DOHH2 (cell line): Measurements from ENCODE around the gene PCNX4.
A peak's percentile ranks its signal among the peaks of the same experiment; 100 is the strongest.

Experiments
- H3F3A ChIP-seq: fragments of 200-600 bp; sonication (generic), shearing (Covaris generic); 2 replicates; pipeline ENCODE4 v1.6.0; 2016; ENCODE audit warnings: antibody characterized with exemption, mild to moderate bottlenecking; ENCODE audit not compliant: control insufficient read depth, insufficient read depth
- H3K27ac ChIP-seq: fragments of 200-600 bp; sonication (generic); 2 replicates; pipeline ENCODE4 v1.5.1; 2014; ENCODE audit warnings: low read depth, mild to moderate bottlenecking, low read length, moderate library complexity
- H3K27me3 ChIP-seq: fragments of 200-600 bp; sonication (generic); 2 replicates; pipeline ENCODE4 v1.6.1; 2014; ENCODE audit warnings: mild to moderate bottlenecking, low read length, mixed read lengths; ENCODE audit not compliant: control insufficient read depth
- H3K36me3 ChIP-seq: fragments of 200-600 bp; sonication (generic); 2 replicates; pipeline ENCODE4 v1.6.1; 2014; ENCODE audit warnings: mild to moderate bottlenecking, low read length, moderate library complexity, mixed read lengths; ENCODE audit not compliant: control insufficient read depth
- H3K4me1 ChIP-seq: fragments of 200-600 bp; sonication (generic); 2 replicates; pipeline ENCODE4 v1.6.1; 2014; ENCODE audit warnings: mild to moderate bottlenecking, low read length, mixed read lengths; ENCODE audit not compliant: control insufficient read depth
- H3K4me2 ChIP-seq: fragments of 200-600 bp; sonication (generic); 2 replicates; pipeline ENCODE4 v1.6.0; 2014; ENCODE audit warnings: mild to moderate bottlenecking, low read length, moderate library complexity
- H3K4me3 ChIP-seq: fragments of 200-600 bp; sonication (generic); 2 replicates; pipeline ENCODE4 v1.5.1; 2014; ENCODE audit warnings: mild to moderate bottlenecking, low read length, mixed read lengths
- H3K79me2 ChIP-seq: fragments of 200-600 bp; sonication (generic); 2 replicates; pipeline ENCODE4 v1.6.1; 2014; ENCODE audit warnings: mild to moderate bottlenecking, low read length, mixed read lengths; ENCODE audit not compliant: control insufficient read depth
- H3K9me2 ChIP-seq: fragments of 200-600 bp; sonication (generic); replicated peaks from 2 replicates; pipeline ENCODE4 v1.6.1; 2014; ENCODE audit warnings: mild to moderate bottlenecking, low read length, mixed read lengths; ENCODE audit not compliant: control insufficient read depth
- H3K9me3 ChIP-seq: fragments of 200-600 bp; sonication (generic); 2 replicates; pipeline ENCODE4 v1.6.1; 2014; ENCODE audit warnings: antibody characterized with exemption, low read length, mixed read lengths; ENCODE audit not compliant: control insufficient read depth, insufficient read depth
- H4K20me1 ChIP-seq: fragments of 200-600 bp; sonication (generic); 2 replicates; pipeline ENCODE4 v1.6.0; 2014; ENCODE audit warnings: low read depth, mild to moderate bottlenecking, antibody characterized with exemption, low read length, moderate library complexity; ENCODE audit not compliant: control insufficient read depth, insufficient read depth
- EZH2phosphoT487 ChIP-seq: fragments of 200-600 bp; sonication (generic); IDR thresholded peaks from 2 replicates; pipeline ENCODE4 v1.6.1; 2017; ENCODE audit warnings: borderline replicate concordance, mild to moderate bottlenecking, antibody characterized with exemption, low read length, moderate library complexity, mixed read lengths
- TF ChIP-seq, protein P1 (sequence below): fragments of 200-600 bp; sonication (generic); IDR thresholded peaks from one replicate; pipeline ENCODE4 v1.5.1; 2014; ENCODE audit warnings: antibody characterized with exemption, mild to moderate bottlenecking, low read depth, low read length; ENCODE audit not compliant: poor library complexity, severe bottlenecking

PCNX4 gene

DNA sequence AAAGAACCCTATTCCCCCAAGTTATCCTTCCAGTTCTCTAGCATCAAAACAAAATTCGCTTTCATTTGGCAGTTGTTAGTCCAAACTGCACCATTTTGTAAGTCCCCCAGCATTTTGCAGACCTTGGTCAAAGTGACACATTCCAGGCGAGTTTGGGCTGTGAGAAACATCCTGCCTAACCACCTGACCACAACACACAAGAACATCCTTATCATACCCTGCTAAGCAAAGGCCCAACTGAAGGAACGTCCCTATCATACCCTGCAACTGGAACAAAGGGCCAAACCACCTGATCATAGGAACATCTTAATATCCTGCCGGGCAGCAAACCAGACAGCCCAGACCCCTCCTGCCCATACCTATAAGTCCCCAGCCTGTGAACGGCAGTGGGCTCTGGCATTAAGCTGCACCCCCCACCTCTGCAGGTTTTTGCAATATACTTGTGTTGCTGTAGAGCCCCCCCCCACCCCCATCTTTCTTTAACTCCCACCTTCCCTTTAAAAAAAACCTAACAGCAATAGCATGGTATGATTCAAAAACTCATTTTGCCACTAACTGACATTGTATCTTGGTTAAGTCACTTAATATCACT, 2.7 kb downstream of the PCNX4 start:
- Histone ChIP-seq H3K27ac (no peak overlapping the region), H3K36me3 (peaks cover 40% of the 10 kb centered on the region)

DNA sequence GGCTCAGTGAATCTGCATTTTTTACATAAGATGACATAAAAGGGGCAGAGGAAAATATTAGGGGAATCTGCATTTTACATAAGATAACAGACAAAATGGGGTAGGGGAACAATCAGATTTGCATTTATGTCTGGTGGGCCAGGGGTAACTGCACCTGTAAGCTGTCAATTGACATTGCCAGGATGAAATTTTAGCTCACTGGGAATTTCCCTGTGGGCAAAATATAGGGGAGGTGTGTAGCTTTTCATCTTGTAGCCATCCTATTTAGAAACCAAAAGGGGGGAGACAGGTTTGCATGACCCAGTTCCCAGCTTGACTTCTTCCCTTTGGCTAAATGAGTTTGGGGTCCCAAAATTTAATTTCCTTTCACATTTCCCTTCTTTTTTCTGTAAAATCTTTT, 3.5 kb downstream of the PCNX4 start:
- no peak for TF ChIP-seq EZH2phosphoT487
- TF ChIP-seq, protein P1, sequence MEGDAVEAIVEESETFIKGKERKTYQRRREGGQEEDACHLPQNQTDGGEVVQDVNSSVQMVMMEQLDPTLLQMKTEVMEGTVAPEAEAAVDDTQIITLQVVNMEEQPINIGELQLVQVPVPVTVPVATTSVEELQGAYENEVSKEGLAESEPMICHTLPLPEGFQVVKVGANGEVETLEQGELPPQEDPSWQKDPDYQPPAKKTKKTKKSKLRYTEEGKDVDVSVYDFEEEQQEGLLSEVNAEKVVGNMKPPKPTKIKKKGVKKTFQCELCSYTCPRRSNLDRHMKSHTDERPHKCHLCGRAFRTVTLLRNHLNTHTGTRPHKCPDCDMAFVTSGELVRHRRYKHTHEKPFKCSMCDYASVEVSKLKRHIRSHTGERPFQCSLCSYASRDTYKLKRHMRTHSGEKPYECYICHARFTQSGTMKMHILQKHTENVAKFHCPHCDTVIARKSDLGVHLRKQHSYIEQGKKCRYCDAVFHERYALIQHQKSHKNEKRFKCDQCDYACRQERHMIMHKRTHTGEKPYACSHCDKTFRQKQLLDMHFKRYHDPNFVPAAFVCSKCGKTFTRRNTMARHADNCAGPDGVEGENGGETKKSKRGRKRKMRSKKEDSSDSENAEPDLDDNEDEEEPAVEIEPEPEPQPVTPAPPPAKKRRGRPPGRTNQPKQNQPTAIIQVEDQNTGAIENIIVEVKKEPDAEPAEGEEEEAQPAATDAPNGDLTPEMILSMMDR, result no peak
- Histone ChIP-seq H3K79me2 (peaks cover 87% of the 10 kb centered on the region), H3K9me2 (no peaks in the 10 kb centered on the region), H4K20me1 (no peaks in the 10 kb centered on the region), H3K4me2 (no peak overlapping the region), H3K27ac (no peak overlapping the region), H3K4me1 (peaks cover 30% of the 10 kb centered on the region), H3K36me3 (peaks cover 40% of the 10 kb centered on the region), H3K4me3 (no peak overlapping the region), H3K27me3 (no peaks in the 10 kb centered on the region), H3F3A (peaks cover 3% of the 10 kb centered on the region; the same call in 1 of the 2 replicates), H3K9me3 (no peaks in the 10 kb centered on the region)

More for the DNA sequence above, 2.7 kb downstream of the PCNX4 start:
- no peaks in the 10 kb centered on the region for H3K9me3 ChIP-seq
- H3K27me3 ChIP-seq, result no peaks in the 10 kb centered on the region
- no peaks in the 10 kb centered on the region for H3K9me2 ChIP-seq
- H3K79me2 ChIP-seq, result peaks cover 79% of the 10 kb centered on the region
- TF ChIP-seq EZH2phosphoT487, result no peak
- TF ChIP-seq, protein P1, result no peak
- no peaks in the 10 kb centered on the region for H4K20me1 ChIP-seq
- peaks cover 32% of the 10 kb centered on the region for H3K4me1 ChIP-seq
- H3K4me3 ChIP-seq, result peak overlapping the region; percentile 99
- H3K4me2 ChIP-seq, result peak overlapping the region; percentile 68
- peaks cover 3% of the 10 kb centered on the region; the same call in 1 of the 2 replicates for H3F3A ChIP-seq

DNA sequence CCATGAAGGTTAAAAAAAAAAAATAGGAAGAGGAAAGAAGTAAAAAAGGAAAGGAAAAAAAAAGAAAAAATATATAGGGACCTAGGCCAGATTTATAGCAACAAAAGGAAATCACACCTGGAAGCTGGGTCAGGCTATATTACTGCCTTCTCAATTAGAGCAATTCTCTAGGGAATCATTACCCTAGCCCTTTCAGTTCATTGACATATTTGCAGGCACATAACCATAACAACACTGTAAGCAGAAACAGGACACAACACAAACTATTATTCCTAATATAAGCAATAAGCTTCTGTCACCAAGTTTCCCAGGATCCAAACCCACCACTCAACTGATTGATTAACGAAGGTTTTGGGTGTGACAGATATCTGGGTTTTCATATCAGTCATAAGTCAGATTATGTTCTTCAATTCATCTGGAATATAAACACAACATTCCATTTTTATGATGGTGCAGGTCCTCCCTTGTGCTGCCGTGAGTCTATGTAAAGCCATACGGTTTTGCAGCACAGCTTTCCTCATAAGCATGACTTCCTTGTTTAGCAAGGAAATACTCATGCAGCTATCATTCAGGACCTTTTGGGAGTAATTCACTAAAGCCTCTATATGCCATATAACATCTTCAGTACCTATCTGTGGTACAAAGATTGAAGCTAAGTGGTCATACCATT, 4.2 kb downstream of the PCNX4 start:
- peaks cover 40% of the 10 kb centered on the region for H3K36me3 ChIP-seq
- H3K4me2 ChIP-seq, result no peak overlapping the region
- H4K20me1 ChIP-seq, result no peaks in the 10 kb centered on the region
- H3K27ac ChIP-seq, result no peak overlapping the region
- H3K79me2 ChIP-seq, result peaks cover 90% of the 10 kb centered on the region
- H3F3A ChIP-seq, result peaks cover 3% of the 10 kb centered on the region; the same call in 1 of the 2 replicates
- no peaks in the 10 kb centered on the region for H3K27me3 ChIP-seq
- no peak overlapping the region for H3K4me3 ChIP-seq
- H3K9me3 ChIP-seq, result no peaks in the 10 kb centered on the region
- TF ChIP-seq EZH2phosphoT487, result no peak
- TF ChIP-seq, protein P1, result no peak
- H3K9me2 ChIP-seq, result no peaks in the 10 kb centered on the region
- peaks cover 23% of the 10 kb centered on the region for H3K4me1 ChIP-seq
